Omental fat pad (tissue), 4 donors: ENCODE results near the gene LRP1. TPM values are rescaled to one million over a fixed set of nuclear protein-coding genes. Genes with fewer than 3 reads are reported as not detected.
"Not testable (repeated sequence)": the region's sequence is repeated elsewhere in the genome, so short reads cannot be mapped to it uniquely, and the experiment has no call there.

Experiments used
- ATAC-seq: fragments of 150-250 bp; one replicate; pipeline ENCODE4 v1.9.1; 2016; ENCODE audit warnings: mild to moderate bottlenecking, moderate library complexity; ENCODE audit not compliant: low FRiP score
- DNase-seq: peaks from one replicate; pipeline ENCODE4 v3.0.0-alpha.2; 2019; ENCODE audit warnings: low spot score
- CTCF ChIP-seq, 3 donors: fragments of 450-650 bp; IDR thresholded peaks; one replicate each; pipeline ENCODE4 v1.5.1; 2016 to 2017; ENCODE audit warnings: antibody characterized with exemption in 3 of 3, mild to moderate bottlenecking in 3 of 3, moderate library complexity in 2 of 3
- total RNA-seq, 4 donors: library from RNA; depleted of rRNA; stranded (reverse); fragments of >200 nt; gene quantifications; one replicate each; pipeline ENCODE4 v1.1.0, GENCODE V29; 2016

LRP1 gene
- total RNA-seq, 4 donors from 2014 or later: 312 to 592 (median 571) TPM

- peak; percentile 26 for ATAC-seq
- DNase-seq: no peak
- no peak for TF ChIP-seq CTCF (IDR thresholded peaks at IDR 0.05)
Measured at GRCh38 chr12:57118711-57119271, 9.5 kb upstream of the LRP1 start.

DNA sequence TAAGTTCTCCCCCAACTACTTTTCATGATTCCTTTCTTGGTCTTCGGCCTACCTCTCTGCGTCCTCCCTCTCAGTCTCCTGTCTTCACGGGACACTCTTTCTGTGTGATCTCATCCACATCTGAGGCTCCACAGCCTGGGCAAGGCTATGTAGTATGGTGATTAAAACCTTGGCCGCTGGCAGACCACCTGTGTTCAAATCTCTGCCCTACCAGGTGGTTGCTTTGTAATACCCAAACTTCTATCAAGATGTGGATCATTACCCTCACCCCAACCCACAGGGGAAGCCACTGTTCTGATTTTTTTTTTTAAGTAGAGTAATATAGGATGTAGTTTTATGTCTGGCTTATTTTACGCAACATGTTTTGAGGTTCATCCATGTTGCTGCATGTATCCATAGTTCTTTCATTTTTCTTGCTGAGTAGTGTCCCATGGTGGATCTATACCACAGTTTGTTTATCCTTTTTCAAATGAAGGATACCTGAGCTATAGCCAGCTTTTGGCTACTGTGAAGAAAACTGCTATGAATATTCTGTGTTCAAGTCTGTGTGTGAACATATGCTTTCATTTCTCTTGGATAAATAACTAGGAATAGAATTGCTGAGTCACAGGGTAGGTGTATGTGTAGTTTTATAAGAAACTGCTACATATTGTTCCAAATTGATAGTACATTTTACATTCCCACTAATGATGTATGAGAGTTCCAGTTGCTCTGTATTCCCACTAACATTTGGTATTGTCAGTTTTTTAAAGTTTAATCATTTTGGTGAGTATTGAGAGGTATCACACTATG is 8.8 kb upstream of the LRP1 start:
- TF ChIP-seq CTCF (IDR thresholded peaks at IDR 0.05): no peak
- DNase-seq (no peak), ATAC-seq (no peak)

- DNase-seq: not testable (repeated sequence)
Measured at GRCh38 chr12:57120718-57121117, 7.6 kb upstream of the LRP1 start.

DNA sequence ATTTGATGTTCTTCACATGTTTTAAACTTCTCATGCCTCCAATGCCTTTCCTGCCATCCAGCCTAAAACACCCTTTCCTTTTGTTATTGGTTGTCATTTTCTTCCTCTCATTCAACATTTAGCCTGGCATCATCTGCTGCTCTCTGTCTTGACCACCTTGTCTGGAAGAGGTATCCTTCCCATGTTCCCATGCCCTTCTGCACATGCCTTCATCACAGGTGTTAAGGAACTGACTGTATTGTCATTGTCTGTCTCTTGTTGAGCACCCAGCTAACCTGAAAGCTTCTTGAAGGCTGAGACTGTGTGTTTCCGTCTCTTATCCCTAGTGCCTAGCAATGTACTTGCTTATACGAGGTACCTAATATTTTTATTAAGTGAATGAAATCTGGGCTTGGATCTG is 4.5 kb upstream of the LRP1 start:
- no peak for DNase-seq
- no peak for TF ChIP-seq CTCF (IDR thresholded peaks at IDR 0.05)
- no peak for ATAC-seq

More at GRCh38 chr12:57120718-57121117, 7.6 kb upstream of the LRP1 start:
- not testable (repeated sequence) for ATAC-seq

DNA sequence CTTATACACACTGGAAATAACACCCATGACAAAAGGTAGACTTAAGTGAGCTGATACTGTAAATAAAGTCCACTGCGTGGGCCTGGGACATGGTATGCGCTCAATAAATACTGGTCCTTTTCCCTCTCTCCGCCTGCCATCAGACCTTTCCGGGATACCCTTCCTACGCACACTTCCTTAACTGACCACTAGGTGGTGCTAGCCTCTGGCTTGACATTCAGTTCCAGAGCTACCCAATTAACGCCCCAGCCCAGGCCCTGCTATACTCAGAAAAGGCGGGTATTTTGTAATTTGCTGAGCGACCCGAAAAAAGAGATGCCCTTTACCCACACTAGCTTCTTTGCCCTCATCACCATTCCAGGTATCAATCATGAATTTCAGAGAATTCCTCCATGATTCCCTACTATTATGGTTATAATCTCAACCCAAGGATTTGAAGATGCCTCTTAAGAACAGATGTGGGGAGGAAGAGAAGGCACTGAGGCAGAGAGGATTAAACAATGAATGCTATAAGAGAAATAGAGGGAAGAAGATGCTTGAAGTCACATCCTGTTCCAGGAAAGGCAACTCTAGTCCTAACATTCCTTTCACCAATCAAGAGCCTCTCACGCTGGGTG is 3.9 kb upstream of the LRP1 start:
- peak; percentile 47 for ATAC-seq
- DNase-seq: peak; percentile 89
- TF ChIP-seq CTCF (IDR thresholded peaks at IDR 0.05): peak in 2 of 3 donors; percentile 82 to 86

DNA sequence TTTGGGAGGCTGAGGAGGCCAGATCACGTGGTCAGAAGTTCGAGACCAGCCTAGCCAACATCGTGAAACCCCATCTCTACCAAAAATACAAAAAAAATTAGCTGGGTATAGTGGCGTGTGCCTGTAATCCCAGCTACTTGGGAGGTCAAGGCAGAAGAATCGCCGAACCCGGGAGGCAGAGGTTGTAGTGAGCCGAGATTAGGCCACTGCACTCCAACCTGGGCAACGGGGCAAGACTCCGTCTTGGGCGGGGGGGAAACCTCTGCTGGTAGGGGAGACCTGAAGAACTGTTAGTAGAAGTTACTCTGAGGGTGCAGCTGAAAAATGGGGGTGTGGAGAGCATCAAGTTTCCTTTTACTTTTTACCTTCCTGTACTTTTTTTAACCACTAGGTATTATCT is 2.2 kb upstream of the LRP1 start:
- no peak for DNase-seq
- ATAC-seq: no peak
- no peak for TF ChIP-seq CTCF (IDR thresholded peaks at IDR 0.05)

DNA sequence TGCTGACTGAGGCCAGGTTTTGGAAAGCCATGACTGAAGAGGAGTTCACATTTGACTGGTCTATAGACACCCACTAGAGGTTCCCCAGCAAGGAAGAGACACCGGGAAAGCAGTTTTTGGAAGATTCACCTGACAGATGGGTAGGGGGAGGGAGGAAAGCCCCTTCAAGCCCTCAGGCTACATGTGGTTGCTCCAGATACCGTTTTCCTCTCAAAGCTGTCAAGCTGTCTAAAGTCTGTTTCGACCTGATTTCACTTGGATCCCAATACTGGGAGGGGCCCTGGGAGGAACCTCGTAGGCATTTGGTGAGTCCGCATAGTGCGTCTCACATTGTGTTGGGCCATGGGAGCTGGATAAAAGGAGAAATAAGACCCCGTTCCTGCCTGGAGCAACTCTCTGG is 1.7 kb upstream of the LRP1 start:
- TF ChIP-seq CTCF (IDR thresholded peaks at IDR 0.05): no peak
- no peak for ATAC-seq
- DNase-seq: no peak
